BJ (cell line): Measurements from ENCODE around the gene C11orf71. TPM values are rescaled to one million over a fixed set of nuclear protein-coding genes. Genes with fewer than 3 reads are reported as not detected.

Experiments used
- CTCF ChIA-PET: fragments of 350-600 bp; formaldehyde crosslinking; extraction: SDS; loops from one replicate; lab custom pipeline; 2021; ENCODE audit warnings: antibody characterized with exemption, inconsistent platforms; lab: Yijun Ruan, JAX
- POLR2A ChIA-PET: fragments of 300-600 bp; sonication (Branson Sonifier 250); formaldehyde crosslinking; extraction: SDS; loops from one replicate; lab custom pipeline; 2021; ENCODE audit warnings: antibody characterized with exemption; lab: Charles Lee
- DNase-seq: peaks from one replicate; pipeline ENCODE4 v3.0.0-alpha.2; 2011; ENCODE audit warnings: low read depth
- H3K27me3 ChIP-seq: 2 replicates; pipeline ENCODE4 v1.6.0; 2011; ENCODE audit warnings: low read length; ENCODE audit not compliant: control insufficient read depth, insufficient read depth
- H3K36me3 ChIP-seq: 2 replicates; pipeline ENCODE4 v1.5.1; 2011; ENCODE audit warnings: low read length; ENCODE audit not compliant: control insufficient read depth, insufficient read depth
- H3K4me3 ChIP-seq: 2 replicates; pipeline ENCODE4 v1.5.1; 2011; ENCODE audit warnings: low read depth, mild to moderate bottlenecking, control low read depth, low read length
- polyA plus RNA-seq: library from polyadenylated mRNA; depleted of rRNA; stranded (reverse); fragments of >200 nt; gene quantifications from 2 replicates; pipeline ENCODE4 v1.2.3, GENCODE V29; 2011
- TF ChIP-seq, protein P1 (sequence below): IDR thresholded peaks from 2 replicates; pipeline ENCODE4 v1.5.1; 2011; ENCODE audit warnings: low read depth, mild to moderate bottlenecking, control low read depth, inconsistent platforms, low read length, moderate library complexity; ENCODE audit not compliant: insufficient read depth

C11orf71 gene
- polyA plus RNA-seq, 1 experiment: 2.2 TPM

DNA sequence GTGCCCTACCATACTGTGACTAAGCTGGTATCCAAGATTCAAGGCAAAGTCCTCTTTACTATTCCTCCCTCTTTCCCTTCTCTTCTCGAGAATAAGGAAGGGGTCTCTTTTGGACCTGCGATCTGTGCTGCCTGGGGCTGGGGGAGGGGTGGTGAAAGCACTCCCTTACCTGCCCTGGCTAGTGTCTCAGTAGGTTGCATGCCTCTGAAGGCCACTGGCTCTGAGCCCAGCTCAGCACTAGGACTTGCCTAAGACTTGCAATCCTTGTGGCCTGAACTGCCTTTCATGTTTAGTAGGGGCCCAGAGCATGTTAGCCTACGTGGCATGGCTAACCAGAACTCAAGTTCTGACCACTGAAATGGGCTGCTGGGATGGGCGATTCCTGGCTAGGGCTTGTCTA, 26.0 kb upstream of the C11orf71 start:
- ChIA-PET POLR2A (no interaction called here), CTCF (interaction anchor here (1.0 to 1.3 kb wide), 2 partner anchors 20 to 86 kb away, joined by 3 read pairs; no protein-coding TSS in a partner anchor)
- TF ChIP-seq, protein P1, sequence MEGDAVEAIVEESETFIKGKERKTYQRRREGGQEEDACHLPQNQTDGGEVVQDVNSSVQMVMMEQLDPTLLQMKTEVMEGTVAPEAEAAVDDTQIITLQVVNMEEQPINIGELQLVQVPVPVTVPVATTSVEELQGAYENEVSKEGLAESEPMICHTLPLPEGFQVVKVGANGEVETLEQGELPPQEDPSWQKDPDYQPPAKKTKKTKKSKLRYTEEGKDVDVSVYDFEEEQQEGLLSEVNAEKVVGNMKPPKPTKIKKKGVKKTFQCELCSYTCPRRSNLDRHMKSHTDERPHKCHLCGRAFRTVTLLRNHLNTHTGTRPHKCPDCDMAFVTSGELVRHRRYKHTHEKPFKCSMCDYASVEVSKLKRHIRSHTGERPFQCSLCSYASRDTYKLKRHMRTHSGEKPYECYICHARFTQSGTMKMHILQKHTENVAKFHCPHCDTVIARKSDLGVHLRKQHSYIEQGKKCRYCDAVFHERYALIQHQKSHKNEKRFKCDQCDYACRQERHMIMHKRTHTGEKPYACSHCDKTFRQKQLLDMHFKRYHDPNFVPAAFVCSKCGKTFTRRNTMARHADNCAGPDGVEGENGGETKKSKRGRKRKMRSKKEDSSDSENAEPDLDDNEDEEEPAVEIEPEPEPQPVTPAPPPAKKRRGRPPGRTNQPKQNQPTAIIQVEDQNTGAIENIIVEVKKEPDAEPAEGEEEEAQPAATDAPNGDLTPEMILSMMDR: no peak
- Histone ChIP-seq H3K36me3 (no peaks in the 10 kb centered on the region), H3K27me3 (no peaks in the 10 kb centered on the region), H3K4me3 (no peak overlapping the region)
- no peak for DNase-seq

DNA sequence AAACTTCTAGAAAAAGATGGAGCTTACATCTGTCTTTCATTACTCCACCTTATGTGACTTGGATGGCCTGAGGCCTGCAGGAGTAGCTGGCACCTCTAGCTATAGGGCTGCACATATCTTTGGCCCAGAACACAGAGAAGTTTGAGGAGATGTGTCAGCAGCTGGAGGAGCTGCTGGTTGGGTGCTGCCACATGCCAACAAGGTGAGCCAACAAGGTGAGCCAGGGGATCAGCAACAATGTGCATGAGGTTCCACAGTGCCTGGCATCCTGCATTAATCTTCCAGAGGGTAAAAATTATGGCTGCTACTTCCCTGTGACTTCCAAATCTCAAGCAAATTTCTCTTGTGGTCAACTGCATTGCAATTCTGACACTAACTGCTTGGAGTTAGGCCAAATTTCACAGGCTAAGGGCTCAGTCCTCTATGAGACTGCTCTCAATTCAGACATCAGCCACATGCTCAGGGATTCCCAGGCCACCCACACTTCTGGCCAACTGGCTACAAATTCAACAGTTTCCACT, 16.2 kb upstream of the C11orf71 start:
- TF ChIP-seq, protein P1: no peak
- DNase-seq: no peak
- H3K36me3 ChIP-seq: peaks cover 3% of the 10 kb centered on the region; the same call in 1 of the 2 replicates
- H3K4me3 ChIP-seq: no peak overlapping the region
- H3K27me3 ChIP-seq: no peaks in the 10 kb centered on the region
- ChIA-PET CTCF (no interaction called here), POLR2A (no interaction called here)

DNA sequence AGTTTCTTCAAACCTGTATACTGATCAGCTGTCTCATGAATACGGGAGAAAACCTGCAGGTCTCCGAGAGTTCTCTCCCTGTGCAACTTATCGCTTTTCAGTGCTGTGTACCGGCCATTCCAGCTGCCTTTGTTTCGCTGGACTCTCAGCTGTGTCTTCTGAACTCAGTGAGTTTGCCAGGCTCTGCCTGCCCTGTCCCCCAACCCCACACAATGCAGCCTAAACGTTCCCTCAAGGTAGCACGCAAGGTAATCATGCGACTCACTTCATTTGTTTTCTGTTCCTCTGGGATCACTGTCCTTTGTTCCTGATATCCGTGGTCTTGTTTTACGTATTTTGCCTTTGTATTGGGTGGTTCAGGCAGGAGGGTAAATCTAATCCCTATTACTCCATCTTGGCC, 13.6 kb upstream of the C11orf71 start:
- TF ChIP-seq, protein P1: no peak
- Histone ChIP-seq H3K4me3 (no peak overlapping the region), H3K27me3 (no peaks in the 10 kb centered on the region), H3K36me3 (peaks cover 3% of the 10 kb centered on the region)
- ChIA-PET POLR2A (no interaction called here), CTCF (no interaction called here)
- DNase-seq: no peak

DNA sequence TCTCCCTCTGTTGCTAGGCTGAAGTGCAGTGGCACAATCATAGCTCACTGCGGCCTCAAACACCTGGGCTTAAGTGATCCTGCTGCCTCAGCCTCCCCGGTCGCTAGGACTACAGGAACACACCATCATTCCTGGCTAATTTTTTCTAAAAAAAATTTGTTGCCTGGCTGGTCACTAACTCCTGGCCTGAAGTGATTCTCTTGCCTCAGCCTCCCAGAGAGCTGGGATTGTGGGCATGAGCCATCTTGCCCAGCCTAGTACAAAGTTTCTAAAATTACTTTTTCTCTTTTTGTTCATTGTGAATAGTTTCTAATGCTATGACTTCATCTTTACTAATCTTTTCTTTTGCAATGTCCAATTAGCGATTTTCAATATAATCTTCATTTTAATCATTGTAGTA, 12.6 kb upstream of the C11orf71 start:
- TF ChIP-seq, protein P1: no peak
- Histone ChIP-seq H3K36me3 (peaks cover 3% of the 10 kb centered on the region), H3K27me3 (no peaks in the 10 kb centered on the region), H3K4me3 (no peak overlapping the region)
- DNase-seq: no peak
- ChIA-PET CTCF (no interaction called here), POLR2A (no interaction called here)

DNA sequence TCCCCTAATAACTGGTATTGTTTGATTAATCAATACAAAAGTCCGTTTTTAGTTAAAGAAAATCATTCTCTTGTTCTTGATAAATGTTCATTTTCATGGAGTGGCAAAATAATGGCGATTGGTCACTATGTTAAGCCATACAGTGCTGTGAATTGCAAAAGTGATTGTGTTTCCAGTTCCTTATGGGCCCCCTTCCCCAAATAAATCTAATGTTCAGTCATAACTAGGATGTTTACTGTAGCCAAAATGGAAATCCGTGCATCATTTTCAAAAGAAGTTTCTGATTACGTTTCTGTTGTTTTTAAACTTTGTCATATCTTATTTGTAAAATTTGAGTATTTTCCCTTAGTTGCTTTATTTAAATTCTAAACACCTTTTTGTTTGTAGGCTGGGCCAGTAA, 1.0 kb upstream of the C11orf71 start:
- no peaks in the 10 kb centered on the region for H3K27me3 ChIP-seq
- H3K36me3 ChIP-seq: peaks cover 2% of the 10 kb centered on the region
- TF ChIP-seq, protein P1: no peak
- ChIA-PET POLR2A (no interaction called here), CTCF (no interaction called here)
- H3K4me3 ChIP-seq: peak overlapping the region; percentile 72
- no peak for DNase-seq
